ENCODE measurements around the gene TYW3.
"Not testable (repeated sequence)": the region's sequence is repeated elsewhere in the genome, so short reads cannot be mapped to it uniquely, and the experiment has no call there.

TYW3 gene

GRCh38 chr1:74731399-74732052 is 1.4 kb upstream of the TYW3 start:
- no peak for DNase-seq (ENCODE audit: low read depth in 4 of 4, low spot score in 1 of 4)

- not testable (repeated sequence) for DNase-seq (ENCODE audit: low read depth in 4 of 4, low spot score in 1 of 4)
Observed at GRCh38 chr1:74732071-74732946, 643 bp upstream of the TYW3 start.

GRCh38 chr1:74733604-74734484 is 892 bp downstream of the TYW3 start:
- DNase-seq (ENCODE audit: low read depth in 4 of 4, low spot score in 1 of 4), result peak in 1 of 4 experiments; percentile 16

GRCh38 chr1:74737333-74737732 is 4.4 kb downstream of the TYW3 start:
- DNase-seq (ENCODE audit: low read depth in 4 of 4, low spot score in 1 of 4), result no peak

- not testable (repeated sequence) for DNase-seq (ENCODE audit: low read depth in 4 of 4, low spot score in 1 of 4)
Observed at GRCh38 chr1:74740307-74740980, 7.5 kb downstream of the TYW3 start.

- not testable (repeated sequence) for DNase-seq (ENCODE audit: low read depth in 4 of 4, low spot score in 1 of 4)
Observed at GRCh38 chr1:74745247-74745646, 12.3 kb downstream of the TYW3 start.

- no peak for DNase-seq (ENCODE audit: low read depth in 4 of 4, low spot score in 1 of 4)
Observed at GRCh38 chr1:74748960-74749359, 16.0 kb downstream of the TYW3 start.

- no peak for DNase-seq (ENCODE audit: low read depth in 4 of 4, low spot score in 1 of 4)
Observed at GRCh38 chr1:74753104-74753503, 20.2 kb downstream of the TYW3 start.

- no peak for DNase-seq (ENCODE audit: low read depth in 4 of 4, low spot score in 1 of 4)
Observed at GRCh38 chr1:74755475-74755874, 22.5 kb downstream of the TYW3 start.

GRCh38 chr1:74756650-74757049 is 23.7 kb downstream of the TYW3 start:
- DNase-seq (ENCODE audit: low read depth in 4 of 4, low spot score in 1 of 4), result not testable (repeated sequence)

GRCh38 chr1:74763807-74764206 is 30.9 kb downstream of the TYW3 start:
- no peak for DNase-seq (ENCODE audit: low read depth in 4 of 4, low spot score in 1 of 4)

GRCh38 chr1:74766579-74766978 is 33.6 kb downstream of the TYW3 start:
- no peak for DNase-seq (ENCODE audit: low read depth in 4 of 4, low spot score in 1 of 4)

GRCh38 chr1:74767490-74767889 is 34.5 kb downstream of the TYW3 start:
- no peak for DNase-seq (ENCODE audit: low read depth in 4 of 4, low spot score in 1 of 4)

- DNase-seq (ENCODE audit: low read depth in 4 of 4, low spot score in 1 of 4), result peak in 1 of 4 experiments; percentile 5
Observed at GRCh38 chr1:74771913-74772515, 39.1 kb downstream of the TYW3 start.

- DNase-seq (ENCODE audit: low read depth in 4 of 4, low spot score in 1 of 4), result no peak
Observed at GRCh38 chr1:74772945-74773344, 40.0 kb downstream of the TYW3 start.

- DNase-seq (ENCODE audit: low read depth in 4 of 4, low spot score in 1 of 4), result no peak
Observed at GRCh38 chr1:74773582-74773981, 40.6 kb downstream of the TYW3 start.

GRCh38 chr1:74775735-74776134 is 42.8 kb downstream of the TYW3 start:
- DNase-seq (ENCODE audit: low read depth in 4 of 4, low spot score in 1 of 4), result no peak

- DNase-seq (ENCODE audit: low read depth in 4 of 4, low spot score in 1 of 4), result no peak
Observed at GRCh38 chr1:74777525-74777924, 44.6 kb downstream of the TYW3 start.

GRCh38 chr1:74779750-74780149 is 46.8 kb downstream of the TYW3 start:
- DNase-seq (ENCODE audit: low read depth in 4 of 4, low spot score in 1 of 4), result no peak

GRCh38 chr1:74780594-74780993 is 47.6 kb downstream of the TYW3 start:
- DNase-seq (ENCODE audit: low read depth in 4 of 4, low spot score in 1 of 4), result no peak

Measured in stimulated activated CD4-positive, alpha-beta T cell treated with anti-CD3 and anti-CD28 coated beads, Interleukin-1b, Interleukin-23, amount 100 ng/mL, for 24 hours (primary cell).